Measurements from ENCODE around the gene DNMT3L.
"Not testable (repeated sequence)": the region's sequence is repeated elsewhere in the genome, so short reads cannot be mapped to it uniquely, and the experiment has no call there.

The DNMT3L gene

DNA sequence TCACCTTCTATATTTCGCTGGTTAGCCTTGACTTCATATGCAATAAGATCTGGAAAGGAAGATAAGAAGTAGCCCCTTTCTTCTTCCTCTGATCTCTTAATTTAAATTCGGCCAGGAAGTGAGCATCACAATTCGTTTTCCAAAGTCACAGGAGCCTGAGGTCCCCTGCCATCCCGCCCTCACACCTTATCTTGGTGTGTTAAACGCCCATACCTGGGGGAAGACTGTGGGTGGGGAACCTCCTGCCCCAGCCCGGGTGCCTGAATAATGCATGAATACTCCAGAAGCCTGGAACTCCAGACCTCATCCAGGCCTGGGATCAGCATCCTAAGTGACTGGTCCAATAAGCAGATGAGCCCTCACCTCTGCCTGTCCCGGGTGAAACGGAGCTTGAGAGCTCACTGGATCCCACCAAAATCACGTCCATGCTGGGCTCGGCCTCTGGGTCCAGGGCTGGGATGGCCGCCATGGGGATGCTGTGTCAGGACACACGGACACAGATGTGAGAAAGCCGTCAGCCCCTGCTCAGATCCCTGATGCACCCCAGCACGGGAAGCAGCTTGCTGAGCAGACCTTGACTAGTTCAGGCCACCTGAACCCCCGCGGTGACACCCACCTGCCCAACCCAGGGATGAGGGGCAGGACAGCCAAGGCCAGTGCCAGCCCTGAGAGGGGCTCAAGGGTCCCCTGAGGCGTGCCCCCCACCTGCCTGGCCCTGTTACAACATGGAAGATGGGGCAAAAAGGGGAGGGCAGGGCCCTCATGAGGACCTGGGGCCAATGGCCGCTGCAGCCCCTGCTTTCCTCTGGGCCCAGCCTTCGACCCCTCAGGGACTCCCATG, 686 bp downstream of the DNMT3L start:
- Histone ChIP-seq H3K4me1 (peaks cover 20 to 47% (median 38%) of the 10 kb centered on the region in 10 experiments; a peak in 19 of 20 replicates), H3K27me3 (no peaks in the 10 kb centered on the region), H3K9me3 (replicated peaks in 1 of 11) (no peaks in the 10 kb centered on the region), H3K36me3 (no peaks in the 10 kb centered on the region), H3K4me3 (no peak overlapping the region), H3K4me2 (peak overlapping the region in 3 of 11 experiments; percentile 9 to 40 (median 18); a peak in 3 of 22 replicates), H3K27ac (no peak overlapping the region; a peak in 1 of 22 replicates), H4K20me1 (0 out of 22 replicates have a peak, but pooled peaks cover 0 to 4% (median 0%) of the 10 kb centered on the region in 11 experiments), H3K9ac (no peak overlapping the region)
- TF ChIP-seq Cebpa-rat (IDR thresholded peaks at IDR 0.05) = no peak

DNA sequence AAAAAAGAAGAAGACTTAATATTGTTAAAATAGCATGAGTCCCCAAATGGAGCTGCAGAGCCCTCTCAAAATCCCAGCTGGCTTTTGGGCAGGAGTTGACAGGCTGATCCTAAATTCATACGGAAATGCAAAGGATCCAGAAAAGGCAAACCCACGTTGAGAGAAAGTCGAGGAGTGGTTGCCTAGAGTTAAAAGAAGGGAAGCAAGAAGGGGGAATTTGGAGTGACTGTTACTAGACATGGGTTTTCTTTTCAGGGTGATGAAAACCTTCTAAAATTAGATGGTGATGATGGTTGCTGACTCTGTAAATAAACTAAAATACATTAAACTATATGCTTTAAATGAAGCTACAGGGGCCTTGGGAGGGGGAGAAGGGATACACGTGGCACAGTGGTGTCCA, 1.6 kb downstream of the DNMT3L start:
- H3K36me3 ChIP-seq = no peaks in the 10 kb centered on the region
- H3K4me3 ChIP-seq = no peak overlapping the region
- no peaks in the 10 kb centered on the region for H3K9me3 ChIP-seq (replicated peaks in 1 of 11)
- no peak overlapping the region for H3K27ac ChIP-seq
- H3K4me1 ChIP-seq = peaks cover 20 to 46% (median 37%) of the 10 kb centered on the region in 10 experiments; a peak in 19 of 20 replicates
- H4K20me1 ChIP-seq = 0 out of 22 replicates have a peak, but pooled peaks cover 0 to 4% (median 0%) of the 10 kb centered on the region in 11 experiments
- peak overlapping the region in 3 of 11 experiments; percentile 9 to 40 (median 18); a peak in 5 of 22 replicates for H3K4me2 ChIP-seq
- no peak overlapping the region for H3K9ac ChIP-seq
- H3K27me3 ChIP-seq = no peaks in the 10 kb centered on the region
- TF ChIP-seq Cebpa-rat (IDR thresholded peaks at IDR 0.05) = no peak

DNA sequence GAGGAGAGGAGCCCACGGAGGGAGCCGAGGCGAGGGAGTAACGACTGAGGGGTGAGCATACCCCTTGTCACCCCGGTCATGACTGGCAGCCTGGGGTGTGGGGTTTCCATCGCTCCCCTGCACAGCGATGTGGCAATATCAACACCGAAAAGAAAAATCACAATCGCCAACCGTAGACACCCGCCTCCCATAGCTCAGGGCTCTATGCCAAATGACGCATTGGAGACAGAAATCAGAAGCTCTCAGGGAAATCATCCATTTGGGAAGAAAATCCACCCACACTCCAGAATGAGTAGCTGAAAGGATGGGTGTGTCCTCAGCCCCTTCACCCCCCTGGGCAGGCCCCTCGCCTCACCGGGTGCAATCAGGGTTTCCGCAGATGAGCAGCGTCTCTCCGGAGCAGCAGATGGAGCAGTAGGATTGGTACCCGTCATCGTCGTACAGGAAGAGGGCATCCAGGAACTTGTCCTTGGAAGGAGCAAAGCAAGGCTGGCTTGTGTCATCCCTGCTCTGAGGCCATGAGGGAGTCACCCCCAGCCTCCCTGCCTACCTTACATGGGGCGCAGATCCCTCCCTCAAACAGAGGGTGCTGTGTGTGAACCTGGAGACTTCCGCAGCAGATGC, 2.5 kb downstream of the DNMT3L start:
- no peaks in the 10 kb centered on the region for H3K36me3 ChIP-seq
- no peak overlapping the region for H3K4me3 ChIP-seq
- no peak overlapping the region for H3K9ac ChIP-seq
- no peaks in the 10 kb centered on the region for H3K27me3 ChIP-seq
- H3K27ac ChIP-seq = no peak overlapping the region
- no peaks in the 10 kb centered on the region for H3K9me3 ChIP-seq (replicated peaks in 1 of 11)
- H3K4me1 ChIP-seq = peaks cover 25 to 46% (median 37%) of the 10 kb centered on the region in 10 experiments
- H4K20me1 ChIP-seq = 0 out of 22 replicates have a peak, but pooled peaks cover 0 to 4% (median 0%) of the 10 kb centered on the region in 11 experiments
- TF ChIP-seq Cebpa-rat (IDR thresholded peaks at IDR 0.05) = no peak
- H3K4me2 ChIP-seq = no peak overlapping the region

DNA sequence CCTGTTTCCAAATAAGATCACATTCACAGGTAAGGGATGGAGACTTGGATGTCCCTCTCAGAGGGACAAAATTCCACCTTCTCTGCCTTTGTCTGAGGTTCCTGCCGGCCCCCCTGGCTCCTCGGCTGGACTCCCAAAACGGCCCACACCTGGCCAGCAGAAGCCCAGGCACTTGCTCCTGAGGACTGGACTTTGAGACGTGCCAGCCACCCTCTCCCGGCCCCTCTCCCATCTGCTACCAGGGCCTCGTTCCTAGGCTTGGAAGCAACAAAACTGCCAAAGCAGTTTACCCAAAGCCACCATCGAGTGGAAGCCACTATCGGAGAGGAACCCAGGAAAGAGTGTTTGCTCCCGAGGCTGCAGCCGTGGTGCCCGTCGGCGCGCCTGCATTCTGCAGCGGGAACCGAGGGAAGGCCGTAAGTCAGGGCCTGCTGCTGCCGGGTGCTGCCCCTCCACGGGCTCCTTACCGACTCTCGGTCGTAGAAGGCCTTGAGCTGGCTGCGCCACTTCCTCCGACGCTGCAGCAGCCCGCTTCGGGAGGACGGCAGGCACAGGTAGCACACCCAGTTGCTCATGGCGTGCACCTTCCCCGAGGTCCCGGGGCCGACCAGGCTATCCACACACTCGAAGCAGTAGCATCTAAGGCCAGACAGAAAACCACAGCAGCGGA, 3.5 kb downstream of the DNMT3L start:
- Histone ChIP-seq H3K4me3 (no peak overlapping the region), H3K4me1 (peaks cover 19 to 43% (median 34%) of the 10 kb centered on the region in 10 experiments), H4K20me1 (0 out of 22 replicates have a peak, but pooled peaks cover 0 to 4% (median 0%) of the 10 kb centered on the region in 11 experiments), H3K9me3 (replicated peaks in 1 of 11) (no peaks in the 10 kb centered on the region), H3K4me2 (no peak overlapping the region), H3K36me3 (no peaks in the 10 kb centered on the region), H3K27ac (no peak overlapping the region), H3K27me3 (no peaks in the 10 kb centered on the region), H3K9ac (no peak overlapping the region)
- no peak for TF ChIP-seq Cebpa-rat (IDR thresholded peaks at IDR 0.05)

DNA sequence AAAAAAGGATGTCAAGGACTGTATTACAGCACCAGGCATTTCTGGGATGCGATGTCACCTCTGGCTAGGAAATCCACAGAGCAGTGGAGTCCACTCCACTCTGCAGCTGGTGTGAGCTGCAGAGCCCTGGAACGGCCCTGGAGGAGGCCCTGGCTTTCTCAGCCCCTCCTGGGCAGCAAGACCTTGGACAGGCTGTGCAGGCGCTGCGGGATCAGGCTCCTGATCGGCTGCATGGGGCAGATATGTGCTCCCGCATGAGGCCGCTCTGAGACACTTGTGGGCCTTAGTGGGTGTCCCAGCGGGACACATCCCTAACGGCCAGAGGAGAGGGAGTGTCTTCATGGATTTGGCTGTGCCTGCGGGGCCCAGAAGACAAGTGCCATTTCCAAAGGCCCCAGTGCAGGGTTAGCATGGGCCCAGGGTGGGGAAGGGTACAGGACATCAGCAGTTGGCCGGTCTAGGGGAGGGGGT, 6.2 kb downstream of the DNMT3L start:
- Histone ChIP-seq H3K4me3 (no peak overlapping the region), H4K20me1 (no peaks in the 10 kb centered on the region), H3K9ac (no peak overlapping the region), H3K36me3 (no peaks in the 10 kb centered on the region), H3K4me1 (peaks cover 16 to 36% (median 27%) of the 10 kb centered on the region in 10 experiments), H3K9me3 (replicated peaks in 1 of 11) (no peaks in the 10 kb centered on the region), H3K27me3 (no peaks in the 10 kb centered on the region), H3K27ac (no peak overlapping the region), H3K4me2 (peak overlapping the region in 9 of 11 experiments; percentile 38 to 77 (median 63); a peak in 16 of 22 replicates)
- TF ChIP-seq Cebpa-rat (IDR thresholded peaks at IDR 0.05) = no peak

DNA sequence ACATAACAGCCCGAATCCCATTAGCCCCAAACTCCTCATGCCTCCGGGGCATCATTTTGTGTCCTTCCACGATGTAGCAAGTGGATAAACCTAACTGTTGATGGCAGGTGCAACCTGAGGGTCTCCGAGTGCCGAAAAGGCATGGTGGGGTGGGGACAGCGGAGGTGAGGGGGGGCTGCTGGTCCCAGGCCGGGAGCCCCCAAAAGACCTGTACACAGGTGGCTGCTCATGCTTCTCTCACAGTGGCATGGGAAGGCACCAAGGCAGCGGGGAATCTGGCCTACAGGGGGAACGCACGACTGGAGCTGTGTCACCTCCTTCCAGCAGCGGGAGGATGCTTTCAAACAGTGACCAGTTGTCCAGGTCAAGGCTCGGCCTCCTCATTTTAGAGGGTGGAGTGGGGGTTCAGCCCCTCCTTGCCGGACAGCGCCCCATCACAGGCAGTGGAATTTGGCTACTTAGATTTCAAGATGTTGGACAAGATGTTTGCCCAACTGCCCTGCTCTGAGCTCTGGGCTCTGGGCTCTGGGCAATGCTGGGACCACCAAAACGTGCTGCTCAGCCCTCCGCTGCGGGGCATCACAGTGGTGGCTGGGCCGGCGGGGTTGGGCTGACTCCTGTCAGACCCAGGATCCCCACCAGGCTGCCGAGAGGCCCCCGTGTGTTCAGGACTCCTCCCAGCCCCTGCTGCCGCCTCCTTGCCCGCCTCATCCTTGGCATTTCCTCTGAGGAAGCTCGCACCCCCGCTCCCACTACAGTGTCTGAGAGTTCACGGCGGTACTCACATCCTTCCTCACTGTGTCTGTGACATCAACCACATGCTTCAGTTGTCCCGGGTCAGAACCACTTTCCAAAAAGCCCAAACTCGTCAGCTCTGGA, 7.6 kb downstream of the DNMT3L start:
- peak overlapping the region; percentile 44 to 77 (median 66); a peak in 21 of 22 replicates for H3K4me2 ChIP-seq
- H4K20me1 ChIP-seq = no peaks in the 10 kb centered on the region
- no peaks in the 10 kb centered on the region for H3K9me3 ChIP-seq (replicated peaks in 1 of 11)
- no peak overlapping the region for H3K4me3 ChIP-seq
- no peak for TF ChIP-seq Cebpa-rat (IDR thresholded peaks at IDR 0.05)
- H3K9ac ChIP-seq = peak overlapping the region in 1 of 11 experiments; percentile 18; a peak in 1 of 22 replicates
- peak overlapping the region in 2 of 11 experiments; percentile 7 to 15; a peak in 1 of 22 replicates for H3K27ac ChIP-seq
- no peaks in the 10 kb centered on the region for H3K27me3 ChIP-seq
- peaks cover 8 to 36% (median 25%) of the 10 kb centered on the region in 10 experiments for H3K4me1 ChIP-seq
- no peaks in the 10 kb centered on the region for H3K36me3 ChIP-seq

DNA sequence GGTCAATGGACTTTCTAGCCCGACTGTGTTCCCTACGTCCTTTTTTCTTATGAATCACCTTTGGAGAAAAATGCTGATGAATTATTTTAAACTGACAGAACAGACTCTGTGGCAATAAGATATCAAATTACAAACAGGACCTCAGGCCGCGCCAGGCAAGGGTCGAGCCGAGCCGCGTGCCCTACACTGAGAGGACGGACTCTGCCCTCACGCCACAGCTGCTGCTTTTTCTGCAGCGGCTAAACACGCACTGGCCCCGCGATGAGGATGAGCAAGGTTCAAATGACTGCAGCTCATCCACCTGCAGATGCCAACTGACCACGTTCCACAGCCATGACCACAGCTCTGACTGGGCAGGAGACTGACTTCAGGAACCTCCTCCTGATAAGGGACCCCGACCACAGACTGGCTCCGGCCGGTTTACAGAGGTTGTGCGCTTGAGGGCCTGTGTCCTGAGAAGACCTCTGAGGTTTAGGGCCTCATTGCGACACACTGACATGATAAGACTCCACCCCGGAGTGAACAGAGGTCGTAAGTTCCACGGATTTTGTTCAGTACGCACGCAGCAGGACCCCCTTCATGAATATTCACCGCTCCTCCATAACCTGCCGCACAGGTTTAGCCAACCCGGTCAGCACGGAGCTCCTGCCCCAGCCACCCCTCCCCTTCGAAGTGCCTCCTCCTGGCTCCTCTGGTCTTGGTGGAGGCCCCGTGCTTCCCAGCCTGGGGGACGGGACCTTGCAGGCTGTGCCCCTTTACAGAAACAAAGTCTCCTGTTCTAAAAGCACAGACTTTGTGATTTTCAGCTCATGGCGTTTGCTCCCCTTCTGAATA, 12.3 kb downstream of the DNMT3L start:
- not testable (repeated sequence) for H4K20me1 ChIP-seq; H3K27me3 ChIP-seq; H3K4me2 ChIP-seq; H3K27ac ChIP-seq; H3K9ac ChIP-seq; H3K9me3 ChIP-seq (replicated peaks in 1 of 11); H3K36me3 ChIP-seq; H3K4me3 ChIP-seq
- peaks cover 4 to 11% (median 9%) of the 10 kb centered on the region in 10 experiments for H3K4me1 ChIP-seq

DNA sequence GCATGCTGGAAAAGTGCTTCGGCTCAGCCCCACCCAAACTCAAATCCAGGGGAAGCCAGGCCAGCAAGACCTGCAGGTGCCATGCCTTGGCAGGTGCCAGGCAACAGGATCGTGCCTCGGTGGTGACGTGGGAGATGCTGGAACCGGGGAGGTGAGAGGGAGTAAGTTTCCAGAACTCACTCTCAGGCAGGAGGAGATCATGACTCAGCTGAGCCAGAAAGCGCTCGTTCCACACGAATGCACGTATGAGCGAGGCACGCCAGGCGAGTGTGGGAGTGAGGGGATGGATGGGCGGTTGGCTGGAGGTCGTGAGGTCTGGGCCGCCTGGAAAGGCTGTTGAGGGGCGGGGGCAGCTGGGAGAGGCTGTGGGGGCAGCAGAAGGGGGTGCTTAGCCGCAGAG, 13.8 kb downstream of the DNMT3L start:
- not testable (repeated sequence) for H3K9me3 ChIP-seq (replicated peaks in 1 of 11); H4K20me1 ChIP-seq; H3K4me1 ChIP-seq; H3K4me3 ChIP-seq; H3K27me3 ChIP-seq; H3K4me2 ChIP-seq; H3K9ac ChIP-seq; H3K36me3 ChIP-seq; H3K27ac ChIP-seq

DNA sequence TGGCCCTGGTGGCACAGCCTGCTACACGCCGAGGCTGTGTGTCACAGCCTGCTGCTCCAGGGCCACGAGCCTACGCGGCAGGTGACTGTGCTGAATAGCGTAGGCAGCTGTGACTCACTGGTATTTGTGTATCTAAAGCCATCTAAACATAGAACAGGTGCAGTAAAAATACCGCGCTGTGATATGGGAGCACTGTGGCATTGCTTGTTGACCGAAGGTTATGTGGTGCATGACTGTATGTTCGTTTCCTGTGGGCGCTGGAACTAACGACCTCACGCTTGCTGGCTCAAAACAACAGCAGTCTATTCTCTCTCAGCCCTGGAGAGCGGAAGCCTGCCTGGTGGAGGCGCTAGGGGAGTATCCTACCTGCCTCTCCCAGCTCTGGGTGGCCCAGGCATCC, 17.7 kb downstream of the DNMT3L start:
- H3K27me3 ChIP-seq; H4K20me1 ChIP-seq; H3K4me2 ChIP-seq; H3K4me3 ChIP-seq; H3K36me3 ChIP-seq; H3K9ac ChIP-seq; H3K27ac ChIP-seq; H3K9me3 ChIP-seq (replicated peaks in 1 of 11); H3K4me1 ChIP-seq: not testable (repeated sequence)

DNA sequence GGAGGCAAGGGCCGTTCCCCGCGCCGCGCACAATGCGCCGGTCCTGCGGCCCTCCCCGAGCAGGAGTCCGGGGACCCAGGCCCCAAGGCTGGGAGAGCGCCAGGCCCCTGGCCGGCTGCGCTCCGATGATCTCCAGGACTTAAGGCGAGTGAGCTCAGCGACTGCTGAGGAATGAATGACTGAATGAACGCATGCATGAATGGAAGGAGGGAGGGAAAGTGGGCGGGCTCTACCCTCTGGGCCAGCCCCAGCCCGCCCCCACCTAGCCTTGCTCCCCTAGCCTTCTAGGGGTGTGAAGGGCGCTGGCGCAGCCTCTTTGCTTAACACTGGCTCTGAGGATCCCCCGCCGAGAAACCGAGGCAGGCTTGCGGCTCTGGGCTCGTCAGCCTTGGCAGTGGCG, 20.4 kb downstream of the DNMT3L start:
- H3K4me2 ChIP-seq; H3K4me1 ChIP-seq; H3K36me3 ChIP-seq; H3K27me3 ChIP-seq; H3K9me3 ChIP-seq (replicated peaks in 1 of 11); H3K4me3 ChIP-seq; H3K9ac ChIP-seq; H3K27ac ChIP-seq; H4K20me1 ChIP-seq: not testable (repeated sequence)

DNA sequence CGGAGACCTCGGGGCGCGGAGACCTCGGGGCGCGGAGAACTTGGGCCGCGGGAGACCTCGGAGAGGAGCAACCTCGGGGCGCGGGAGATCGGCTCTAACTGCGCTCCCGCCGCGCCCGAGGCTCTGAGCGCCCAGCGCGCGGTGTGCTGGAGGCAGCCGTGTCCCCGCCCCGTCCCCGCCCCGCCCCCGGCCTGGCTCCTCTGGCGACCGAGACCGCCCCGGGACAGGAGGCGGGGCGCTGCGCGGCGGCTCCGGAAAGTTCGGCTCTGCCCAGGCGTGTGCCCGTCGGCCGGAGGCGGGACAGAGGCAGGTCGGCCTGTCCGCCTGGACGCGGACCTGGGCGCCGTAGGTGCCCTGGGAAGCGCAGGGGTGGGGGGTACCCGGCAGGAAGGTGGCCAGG, 20.9 kb downstream of the DNMT3L start, which contains the start of gene ICOSLG:
Gene ICOSLG, minus strand, starts transcription at position 102 of the 400 bp plus-strand sequence. CDS start 126 bp downstream, outside the sequence.
- not testable (repeated sequence) for H3K9ac ChIP-seq, H3K27ac ChIP-seq

More for the DNA sequence above, 20.9 kb downstream of the DNMT3L start, which contains the start of gene ICOSLG:
- not testable (repeated sequence) for H3K27me3 ChIP-seq; H3K9me3 ChIP-seq (replicated peaks in 1 of 11); H4K20me1 ChIP-seq; H3K4me2 ChIP-seq; H3K4me3 ChIP-seq; H3K36me3 ChIP-seq; H3K4me1 ChIP-seq
